IMR-90 (cell line): ENCODE results near the gene PTPRN2. TPM values are rescaled to one million over a fixed set of nuclear protein-coding genes. Genes with fewer than 3 reads are reported as not detected.

ENCODE experiments used
- ATAC-seq: fragments of 200-7000 bp; cut with Tn5 transposase; 2 replicates; pipeline ENCODE4 v1.9.1; 2020; ENCODE audit warnings: low read depth, mild to moderate bottlenecking, moderate library complexity
- BruUV-seq: library from RNA; stranded (reverse); fragments of 400-500 nt; replicated peaks from 2 replicates; lab custom pipeline; 2021; lab: Mats Ljungman, UMichigan
- CTCF ChIA-PET: fragments of 300-600 bp; formaldehyde crosslinking; extraction: SDS; loops from one replicate; lab custom pipeline; 2021; ENCODE audit warnings: antibody characterized with exemption; lab: Yijun Ruan, JAX
- POLR2A ChIA-PET: fragments of 300-600 bp; sonication (Branson Sonifier 250); formaldehyde crosslinking; loops from one replicate; lab custom pipeline; 2022; ENCODE audit warnings: antibody characterized with exemption; ENCODE audit not compliant: unreplicated experiment; lab: Charles Lee
- DNase-seq: peaks from one replicate; pipeline ENCODE4 v3.0.0; 2013
- H2AFZ ChIP-seq: replicated peaks from 2 replicates; pipeline ENCODE3; 2013; ENCODE audit warnings: low read length, mild to moderate bottlenecking; ENCODE audit not compliant: poor library complexity
- H2AK5ac ChIP-seq: 2 replicates; pipeline ENCODE4 v1.6.1; 2013; ENCODE audit warnings: low read depth, low read length, inconsistent platforms
- H2AK9ac ChIP-seq: replicated peaks from 2 replicates; pipeline ENCODE3; 2013; ENCODE audit warnings: mild to moderate bottlenecking, low read depth, low read length, moderate library complexity; ENCODE audit not compliant: poor library complexity
- H2BK120ac ChIP-seq: 2 replicates; pipeline ENCODE4 v1.6.1; 2013; ENCODE audit warnings: low read depth, low read length, inconsistent platforms
- H2BK15ac ChIP-seq: 3 replicates; pipeline ENCODE4 v1.6.1; 2013; ENCODE audit warnings: low read depth, low read length, inconsistent platforms
- H2BK20ac ChIP-seq: 2 replicates; pipeline ENCODE4 v1.6.1; 2013; ENCODE audit warnings: low read depth, mild to moderate bottlenecking, inconsistent platforms, low read length, moderate library complexity
- H2BK5ac ChIP-seq: 2 replicates; pipeline ENCODE4 v1.6.1; 2013; ENCODE audit warnings: mild to moderate bottlenecking, low read depth, low read length, inconsistent platforms; ENCODE audit not compliant: poor library complexity, severe bottlenecking
- H3K14ac ChIP-seq: replicated peaks from 2 replicates; pipeline ENCODE4 v1.6.1; 2013; ENCODE audit warnings: low read depth, low read length, inconsistent platforms
- H3K18ac ChIP-seq: 2 replicates; pipeline ENCODE4 v1.6.1; 2013; ENCODE audit warnings: low read depth, low read length, control low read depth
- H3K23ac ChIP-seq: 2 replicates; pipeline ENCODE4 v1.6.1; 2013; ENCODE audit warnings: low read depth, low read length, inconsistent platforms
- H3K27ac ChIP-seq: 2 replicates; pipeline ENCODE4 v1.5.1; 2013; ENCODE audit warnings: mild to moderate bottlenecking, control low read depth, low read length; ENCODE audit not compliant: insufficient read depth
- H3K27me3 ChIP-seq: 2 replicates; pipeline ENCODE4 v1.6.1; 2013; ENCODE audit warnings: low read length; ENCODE audit not compliant: control insufficient read depth, insufficient read depth
- H3K36me3 ChIP-seq: 2 replicates; pipeline ENCODE4 v1.6.1; 2013; ENCODE audit warnings: low read length, mixed read lengths; ENCODE audit not compliant: control insufficient read depth, insufficient read depth
- H3K4ac ChIP-seq: 2 replicates; pipeline ENCODE4 v1.6.1; 2013; ENCODE audit warnings: low read depth, low read length, inconsistent platforms
- H3K4me1 ChIP-seq: 2 replicates; pipeline ENCODE4 v1.6.1; 2013; ENCODE audit warnings: low read length, mixed read lengths; ENCODE audit not compliant: control insufficient read depth, insufficient read depth
- H3K4me2 ChIP-seq: 2 replicates; pipeline ENCODE4 v1.6.1; 2013; ENCODE audit warnings: low read depth, mild to moderate bottlenecking, control low read depth, low read length, moderate library complexity
- H3K4me3 ChIP-seq: 2 replicates; pipeline ENCODE4 v1.5.1; 2013; ENCODE audit warnings: low read depth, mild to moderate bottlenecking, control low read depth, low read length, moderate library complexity; ENCODE audit not compliant: insufficient read depth
- H3K56ac ChIP-seq: 2 replicates; pipeline ENCODE4 v1.6.1; 2013; ENCODE audit warnings: low read length, inconsistent platforms; ENCODE audit not compliant: insufficient read depth; ENCODE audit errors: extremely low read depth
- H3K79me1 ChIP-seq, 2 experiments: 2 replicates each; pipeline ENCODE4 v1.6.1; 2013; ENCODE audit warnings: low read length in 2 of 2, inconsistent platforms in 1 of 2, low read depth in 1 of 2
- H3K9ac ChIP-seq: 2 replicates; pipeline ENCODE4 v1.6.1; 2013; ENCODE audit warnings: low read depth, low read length, control low read depth
- H3K9me1 ChIP-seq: 2 replicates; pipeline ENCODE4 v1.6.1; 2013; ENCODE audit warnings: low read length, inconsistent platforms; ENCODE audit not compliant: insufficient read depth
- H3K9me3 ChIP-seq: 2 replicates; pipeline ENCODE4 v1.6.1; 2013; ENCODE audit warnings: low read length; ENCODE audit not compliant: control insufficient read depth, insufficient read depth
- H4K20me1 ChIP-seq: 2 replicates; pipeline ENCODE4 v1.6.1; 2013; ENCODE audit warnings: low read length, inconsistent platforms; ENCODE audit not compliant: insufficient read depth
- H4K5ac ChIP-seq: 2 replicates; pipeline ENCODE4 v1.6.1; 2013; ENCODE audit warnings: mild to moderate bottlenecking, low read depth, low read length, control low read depth
- H4K8ac ChIP-seq, 2 experiments: 2 replicates each; pipeline ENCODE4 v1.6.1; 2013; ENCODE audit warnings: low read depth in 2 of 2, low read length in 2 of 2, control low read depth in 1 of 2, inconsistent platforms in 1 of 2
- H4K91ac ChIP-seq: 2 replicates; pipeline ENCODE4 v1.6.1; 2013; ENCODE audit warnings: low read depth, low read length, inconsistent platforms; ENCODE audit not compliant: insufficient read depth
- CEBPB ChIP-seq: IDR thresholded peaks from 2 replicates; pipeline ENCODE4 v1.6.1; 2012; ENCODE audit warnings: low read depth, low read length, improper control_type of control experiment
- CTCF ChIP-seq: conservative IDR thresholded peaks from 2 replicates; pipeline ENCODE4 v1.5.1; 2012; ENCODE audit warnings: mild to moderate bottlenecking, low read depth, low read length, improper control_type of control experiment
- ELK1 ChIP-seq: fragments of 150-350 bp; IDR thresholded peaks from 2 replicates; pipeline ENCODE4 v1.6.1; 2016; ENCODE audit warnings: low read depth, mild to moderate bottlenecking, low read length, moderate library complexity, borderline replicate concordance
- MAZ ChIP-seq: IDR thresholded peaks from 2 replicates; pipeline ENCODE4 v1.6.1; 2012; ENCODE audit warnings: low read depth, mild to moderate bottlenecking, low read length, improper control_type of control experiment, moderate library complexity, borderline replicate concordance
- NFE2L2 ChIP-seq: fragments of 150-350 bp; IDR thresholded peaks from 2 replicates; pipeline ENCODE4 v1.6.1; 2016; ENCODE audit warnings: low read depth, mild to moderate bottlenecking, low read length
- POLR2A ChIP-seq: IDR thresholded peaks from 2 replicates; pipeline ENCODE4 v1.6.1; 2012; ENCODE audit warnings: mild to moderate bottlenecking, low read depth, low read length
- SMC3 ChIP-seq: fragments of 150-350 bp; IDR thresholded peaks from 2 replicates; pipeline ENCODE4 v1.6.1; 2016; ENCODE audit warnings: low read depth, mild to moderate bottlenecking, antibody characterized with exemption, low read length, moderate library complexity
- WGBS, 2 experiments: methylation state at CpG; one replicate each; pipeline versions ENCODE4 v1.1.5 to v1.1.7; 2013; ENCODE audit warnings: missing lambda C conversion rate in 2 of 2; ENCODE audit not compliant: insufficient read length in 1 of 2; ENCODE audit errors: extremely low coverage in 2 of 2; 5-methylcytosine and 5-hydroxymethylcytosine counted together
- dilution Hi-C: fragments of 300-500 bp; cut with HindIII; formaldehyde crosslinking; loops from one replicate; pipeline ENCODE4 v1.14.3; 2018; ENCODE audit warnings: low sequenced_read_pairs; ENCODE audit not compliant: unreplicated experiment
- in situ Hi-C: fragments of 300-500 bp; cut with MboI; formaldehyde crosslinking; loops from 3 replicates; pipeline ENCODE4 v1.14.3; 2019; ENCODE audit warnings: low sequenced_read_pairs, inconsistent platforms, mixed read lengths
- intact Hi-C: fragments of 100-400 bp; cut with micrococcal nuclease; formaldehyde crosslinking; loops from 2 replicates; pipeline ENCODE4 v1.10.0; 2022
- polyA plus RNA-seq, 3 experiments: library from polyadenylated mRNA; depleted of rRNA; stranded (reverse); fragments of >200 nt; gene quantifications; 2 replicates each; pipeline ENCODE4 v1.2.3, GENCODE V29; 2012; ENCODE audit warnings: low replicate concordance in 1 of 3
- total RNA-seq: library from RNA; depleted of rRNA; stranded (reverse); fragments of >200 nt; gene quantifications from 2 replicates; pipeline ENCODE4 v1.2.3, GENCODE V29; 2012

Gene PTPRN2
- total and polyA plus RNA-seq, 2 of the 4 experiments (the other 2 are of a cell fraction), result 0.03 TPM; not detected in 1

GRCh38 chr7:158023157-158023556, 564.5 kb downstream of the PTPRN2 start:
- Histone ChIP-seq H3K9ac (no peak overlapping the region), H4K5ac (no peak overlapping the region), H2BK5ac (no peak overlapping the region), H2AFZ (no peak overlapping the region), H3K9me1 (no peaks in the 10 kb centered on the region), H3K4me3 (no peak overlapping the region), H4K91ac (no peak overlapping the region), H3K27me3 (no peaks in the 10 kb centered on the region), H3K4me2 (no peak overlapping the region), H3K14ac (no peak overlapping the region), H3K27ac (no peak overlapping the region), H2BK20ac (no peak overlapping the region), H3K36me3 (no peaks in the 10 kb centered on the region), H3K4me1 (no peaks in the 10 kb centered on the region), H3K23ac (no peak overlapping the region), H2BK120ac (no peak overlapping the region), H3K18ac (no peak overlapping the region), H3K4ac (no peak overlapping the region), H4K8ac (no peak overlapping the region), H3K9me3 (peaks cover 61% of the 10 kb centered on the region), H2AK5ac (no peak overlapping the region), H3K56ac (no peak overlapping the region), H4K20me1 (no peaks in the 10 kb centered on the region), H2BK15ac (no peak overlapping the region), H3K79me1 (no peaks in the 10 kb centered on the region), H2AK9ac (no peak overlapping the region)
- 57% methylated on average over 6 of the region's 8 CpGs; no CpG with 5 or more reads in 1 of the 2 experiments for WGBS, 2 experiments
- ATAC-seq (no peak), DNase-seq (no peak)
- in situ Hi-C loops, result no loop called here
- dilution Hi-C loops, result no loop called here
- CTCF ChIA-PET, result no interaction called here
- no TSS peak for BruUV-seq
- no peak for TF ChIP-seq CTCF
- no peak for TF ChIP-seq CEBPB
- no peak for TF ChIP-seq NFE2L2
- TF ChIP-seq ELK1, result no peak
- TF ChIP-seq MAZ, result no peak
- TF ChIP-seq SMC3, result no peak
- TF ChIP-seq POLR2A, result no peak
- POLR2A ChIA-PET, result no interaction called here
- intact Hi-C loops, result no loop called here
